ENCODE results near the gene AGBL1.

The AGBL1 gene

GRCh38 chr15:86657305-86657704 is 577.6 kb downstream of the AGBL1 start:
- FAIRE-seq = no peak

GRCh38 chr15:86659724-86660411 is 580.2 kb downstream of the AGBL1 start:
- FAIRE-seq = no peak

- FAIRE-seq = no peak
Measured at GRCh38 chr15:86661580-86661979, 581.9 kb downstream of the AGBL1 start.

GRCh38 chr15:86663304-86663703 is 583.6 kb downstream of the AGBL1 start:
- no peak for FAIRE-seq

- no peak for FAIRE-seq
Measured at GRCh38 chr15:86663979-86664378, 584.3 kb downstream of the AGBL1 start.

- no peak for FAIRE-seq
Measured at GRCh38 chr15:86664581-86664980, 584.9 kb downstream of the AGBL1 start.

- no peak for FAIRE-seq
Measured at GRCh38 chr15:86676002-86676401, 596.3 kb downstream of the AGBL1 start.

- no peak for FAIRE-seq
Measured at GRCh38 chr15:86677278-86677677, 597.6 kb downstream of the AGBL1 start.

- FAIRE-seq = no peak
Measured at GRCh38 chr15:86685263-86685662, 605.6 kb downstream of the AGBL1 start.

- no peak for FAIRE-seq
Measured at GRCh38 chr15:86689006-86689405, 609.3 kb downstream of the AGBL1 start.

GRCh38 chr15:86690566-86690965 is 610.9 kb downstream of the AGBL1 start:
- FAIRE-seq = no peak

- FAIRE-seq = no peak
Measured at GRCh38 chr15:86691091-86691663, 611.5 kb downstream of the AGBL1 start.

GRCh38 chr15:86700864-86701610 is 621.4 kb downstream of the AGBL1 start:
- FAIRE-seq = no peak

GRCh38 chr15:86701611-86701963 is 621.9 kb downstream of the AGBL1 start:
- no peak for FAIRE-seq

GRCh38 chr15:86706813-86707212 is 627.1 kb downstream of the AGBL1 start:
- no peak for FAIRE-seq

GRCh38 chr15:86711476-86711875 is 631.8 kb downstream of the AGBL1 start:
- no peak for FAIRE-seq

GRCh38 chr15:86714241-86714640 is 634.6 kb downstream of the AGBL1 start:
- no peak for FAIRE-seq

- no peak for FAIRE-seq
Measured at GRCh38 chr15:86725628-86726027, 646.0 kb downstream of the AGBL1 start.

- no peak for FAIRE-seq
Measured at GRCh38 chr15:86735247-86736040, 655.8 kb downstream of the AGBL1 start.

GRCh38 chr15:86741917-86742316 is 662.2 kb downstream of the AGBL1 start:
- no peak for FAIRE-seq

GRCh38 chr15:86743283-86743903 is 663.7 kb downstream of the AGBL1 start:
- FAIRE-seq = no peak

GRCh38 chr15:86744198-86744780 is 664.6 kb downstream of the AGBL1 start:
- no peak for FAIRE-seq

- FAIRE-seq = no peak
Measured at GRCh38 chr15:86751116-86751515, 671.4 kb downstream of the AGBL1 start.

All from A204.1 (cell line).